Progenitor cell of endocrine pancreas (in vitro differentiated cells): ENCODE data around the gene NADK. TPM values are rescaled to one million over a fixed set of nuclear protein-coding genes. Genes with fewer than 3 reads are reported as not detected.

ENCODE experiments used
- DNase-seq: peaks from one replicate; pipeline ENCODE4 v3.0.0; 2021; ENCODE audit warnings: low spot score; ENCODE audit not compliant: unreplicated experiment
- H3K27ac Mint-ChIP-seq: 2 replicates; pipeline ENCODE4 v1.8.0; 2021; ENCODE audit warnings: mild to moderate bottlenecking, moderate library complexity, mixed read lengths
- H3K27me3 Mint-ChIP-seq: 2 replicates; pipeline ENCODE4 v1.8.0; 2021; ENCODE audit warnings: mixed read lengths
- H3K36me3 Mint-ChIP-seq: 2 replicates; pipeline ENCODE4 v1.8.0; 2022; ENCODE audit warnings: mixed read lengths; ENCODE audit not compliant: insufficient read depth
- H3K4me1 Mint-ChIP-seq: 2 replicates; pipeline ENCODE4 v1.8.0; 2021; ENCODE audit warnings: low read depth, mixed read lengths
- H3K4me3 Mint-ChIP-seq: 2 replicates; pipeline ENCODE4 v1.8.0; 2021; ENCODE audit warnings: low read depth, mild to moderate bottlenecking, moderate library complexity, mixed read lengths
- H3K9me3 Mint-ChIP-seq: 2 replicates; pipeline ENCODE4 v1.8.0; 2021; ENCODE audit warnings: low read depth, mixed read lengths
- CTCF ChIP-seq: fragments of 200-600 bp; sonication (generic); IDR thresholded peaks from one replicate; pipeline ENCODE4 v1.5.0; 2021; ENCODE audit warnings: antibody characterized with exemption, mild to moderate bottlenecking; ENCODE audit not compliant: unreplicated experiment
- total RNA-seq: library from RNA; stranded (reverse); gene quantifications from 2 replicates; pipeline ENCODE4 v1.2.1, GENCODE V29; 2021

The NADK gene
- total RNA-seq, 1 donor from 2014 or later: 87.8 TPM

DNA sequence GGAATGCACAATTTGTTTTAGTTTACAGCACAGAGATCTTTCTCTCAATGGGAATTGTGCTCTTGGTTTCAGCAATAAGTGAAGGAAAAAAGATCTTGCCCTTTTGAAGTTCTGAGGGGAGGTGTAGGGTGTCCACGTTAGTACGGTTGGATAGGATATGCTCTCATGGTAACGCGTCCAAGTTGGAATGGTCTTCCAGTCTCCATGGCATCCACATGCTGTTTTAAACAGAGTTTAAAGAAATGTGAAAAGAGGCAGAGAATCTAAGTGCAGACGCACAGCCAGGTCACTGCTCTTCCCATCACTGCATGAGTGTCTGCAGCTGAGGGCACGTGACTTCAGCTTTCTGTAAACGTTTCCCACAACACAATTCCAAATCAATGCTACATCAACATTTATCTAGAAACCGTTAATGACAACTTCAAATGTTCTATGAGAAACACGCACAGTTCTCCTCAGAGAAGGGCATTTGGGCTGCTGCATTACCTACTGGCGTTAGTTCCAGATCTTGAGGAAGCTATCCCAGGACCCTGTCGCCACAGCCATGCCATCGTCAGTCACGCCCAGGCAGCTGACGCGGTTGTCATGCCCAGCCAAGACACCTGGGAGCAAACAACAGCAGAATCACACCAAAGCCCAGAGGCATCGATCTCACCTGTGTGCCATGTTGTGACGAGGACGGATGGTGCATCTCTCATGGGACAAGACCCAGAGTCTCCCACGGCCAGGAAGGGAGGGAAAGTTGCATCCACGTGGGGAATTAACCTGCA is 8.8 kb upstream of the NADK start:
- Mint-ChIP-seq H3K4me1 (peaks cover 9% of the 10 kb centered on the region), H3K36me3 (peaks cover 25% of the 10 kb centered on the region)

GRCh38 chr1:1785666-1786065 is 7.4 kb upstream of the NADK start:
- Mint-ChIP-seq H3K4me1 (peaks cover 12% of the 10 kb centered on the region), H3K9me3 (no peaks in the 10 kb centered on the region), H3K36me3 (peaks cover 25% of the 10 kb centered on the region), H3K4me3 (no peak overlapping the region), H3K27ac (no peak overlapping the region), H3K27me3 (no peaks in the 10 kb centered on the region)
- DNase-seq: no peak
- TF ChIP-seq CTCF: no peak

More for the DNA sequence above, 8.8 kb upstream of the NADK start:
- no peaks in the 10 kb centered on the region for H3K27me3 Mint-ChIP-seq
- DNase-seq: no peak
- H3K4me3 Mint-ChIP-seq: no peak overlapping the region
- no peak overlapping the region for H3K27ac Mint-ChIP-seq
- H3K9me3 Mint-ChIP-seq: no peaks in the 10 kb centered on the region
- TF ChIP-seq CTCF: no peak

DNA sequence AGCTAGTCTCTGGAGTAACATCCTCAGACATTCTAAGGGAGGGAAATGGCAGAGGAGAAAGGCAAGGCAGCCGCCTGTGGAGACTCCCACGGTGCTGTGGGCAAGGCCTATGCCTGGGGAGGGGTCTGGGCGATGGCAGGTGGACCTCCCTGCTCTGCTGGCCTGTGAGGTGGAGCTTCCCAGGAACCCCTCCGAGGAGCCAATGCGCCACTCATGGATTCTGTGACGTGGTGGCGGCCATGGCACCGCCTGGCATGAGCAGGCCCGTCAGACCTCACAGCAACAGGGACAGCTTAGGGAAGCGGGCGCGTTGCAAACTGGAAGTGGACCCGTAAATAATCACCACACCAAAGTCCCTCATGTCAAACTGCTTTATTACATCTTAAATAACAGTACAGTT is 6.7 kb upstream of the NADK start:
- TF ChIP-seq CTCF: no peak
- Mint-ChIP-seq H3K9me3 (no peaks in the 10 kb centered on the region), H3K27me3 (no peaks in the 10 kb centered on the region), H3K36me3 (peaks cover 22% of the 10 kb centered on the region), H3K27ac (peak overlapping the region; percentile 33), H3K4me1 (peaks cover 12% of the 10 kb centered on the region), H3K4me3 (no peak overlapping the region)
- DNase-seq: no peak

- peak overlapping the region; percentile 50 for H3K4me3 Mint-ChIP-seq
These were observed 5.0 kb upstream of the NADK start for GRCh38 chr1:1783320-1783719.

More at GRCh38 chr1:1783320-1783719, 5.0 kb upstream of the NADK start:
- peak overlapping the region; percentile 84 for H3K27ac Mint-ChIP-seq
- H3K27me3 Mint-ChIP-seq: no peaks in the 10 kb centered on the region
- no peak for DNase-seq
- peaks cover 18% of the 10 kb centered on the region for H3K4me1 Mint-ChIP-seq
- H3K9me3 Mint-ChIP-seq: no peaks in the 10 kb centered on the region
- no peak for TF ChIP-seq CTCF
- H3K36me3 Mint-ChIP-seq: peaks cover 11% of the 10 kb centered on the region
